OCI-LY3 (cell line): ENCODE measurements around the gene UNKL.

ENCODE experiments used
- CTCF ChIP-seq: fragments of 200-600, 300-600 bp; sonication (generic); IDR thresholded peaks from 2 replicates; pipeline ENCODE4 v1.5.1; 2014; ENCODE audit warnings: antibody characterized with exemption, low read length, low read depth
- EZH2phosphoT487 ChIP-seq: fragments of 200-600 bp; shearing (Covaris generic); IDR thresholded peaks from 2 replicates; pipeline ENCODE4 v1.6.1; 2018; ENCODE audit warnings: antibody characterized with exemption, mixed run types, low read depth

- no peak for TF ChIP-seq CTCF
- no peak for TF ChIP-seq EZH2phosphoT487
Observed at GRCh38 chr16:1385232-1385631, 29.3 kb downstream of the UNKL start.
